GM18861 (cell line): ENCODE measurements around the gene TTC29.
"Not testable (repeated sequence)": the region's sequence is repeated elsewhere in the genome, so short reads cannot be mapped to it uniquely, and the experiment has no call there.

Experiments
- ATAC-seq: cut with Tn5 transposase; IDR thresholded peaks from one replicate; pipeline ENCODE4 v1.9.1; 2021; ENCODE audit not compliant: unreplicated experiment

The TTC29 gene

GRCh38 chr4:146883070-146883469 is 62.6 kb downstream of the TTC29 start:
- ATAC-seq: no peak

- ATAC-seq: no peak
Measured at GRCh38 chr4:146857298-146857697, 88.4 kb downstream of the TTC29 start.

- no peak for ATAC-seq
Measured at GRCh38 chr4:146855761-146856160, 89.9 kb downstream of the TTC29 start.

DNA sequence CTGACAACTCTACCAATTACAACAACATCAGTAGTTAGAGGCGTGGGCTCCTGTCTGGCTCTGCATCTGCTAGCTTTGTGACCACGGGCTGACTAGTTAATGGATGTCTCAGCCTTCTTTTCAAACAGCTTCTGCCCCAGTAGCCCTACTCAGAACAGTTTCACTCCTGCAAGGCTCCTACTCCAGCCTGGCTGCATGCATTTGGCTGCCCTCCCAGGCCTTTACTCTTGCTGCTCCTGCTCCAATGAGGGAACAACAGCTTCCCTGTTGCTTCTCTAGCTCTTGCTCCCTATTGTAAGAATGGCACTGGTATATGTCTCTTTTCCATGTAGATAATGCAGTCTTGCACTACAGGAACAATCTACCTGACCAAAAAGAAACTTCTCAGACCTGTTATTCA is 93.3 kb downstream of the TTC29 start:
- no peak for ATAC-seq

GRCh38 chr4:146847345-146847744 is 98.3 kb downstream of the TTC29 start:
- ATAC-seq: no peak

DNA sequence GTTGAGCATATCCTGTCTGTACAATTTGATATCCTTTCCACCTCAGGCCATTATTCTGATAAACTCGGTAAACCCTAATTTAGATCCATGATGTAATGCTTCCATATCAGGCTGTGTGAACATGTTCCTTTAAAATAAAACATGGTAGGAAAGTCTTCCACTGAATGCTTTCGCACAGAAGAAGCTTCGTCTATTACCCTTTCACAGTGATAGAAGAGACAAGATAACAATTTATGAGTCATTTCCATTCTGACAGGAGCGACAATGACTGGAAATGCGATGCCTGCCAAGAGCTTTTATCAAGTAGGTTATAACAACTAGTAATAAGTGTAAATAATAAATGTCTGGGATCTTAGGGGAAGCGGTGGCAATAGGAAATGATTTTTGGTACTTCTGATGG is 98.8 kb downstream of the TTC29 start:
- ATAC-seq: no peak

- no peak for ATAC-seq
Measured at GRCh38 chr4:146844761-146845160, 100.9 kb downstream of the TTC29 start.

DNA sequence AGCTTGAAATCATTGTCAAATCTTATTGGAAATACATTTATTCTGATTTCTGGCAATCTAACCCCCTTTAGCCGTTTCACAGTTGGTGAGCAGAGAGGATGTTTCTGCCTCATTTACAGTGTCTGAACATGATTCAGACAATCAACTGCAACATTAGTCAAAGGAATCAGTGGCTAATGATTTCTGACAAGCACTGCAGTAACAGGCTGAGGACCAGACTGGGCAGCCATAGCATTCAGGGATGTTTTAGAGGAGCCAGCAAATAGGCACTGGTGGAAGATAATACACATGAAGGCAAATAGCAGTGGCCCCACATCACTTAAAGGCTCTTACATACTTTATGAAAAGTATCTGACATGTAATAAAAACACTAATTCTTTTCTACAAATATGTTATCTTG is 102.8 kb downstream of the TTC29 start:
- ATAC-seq: no peak

DNA sequence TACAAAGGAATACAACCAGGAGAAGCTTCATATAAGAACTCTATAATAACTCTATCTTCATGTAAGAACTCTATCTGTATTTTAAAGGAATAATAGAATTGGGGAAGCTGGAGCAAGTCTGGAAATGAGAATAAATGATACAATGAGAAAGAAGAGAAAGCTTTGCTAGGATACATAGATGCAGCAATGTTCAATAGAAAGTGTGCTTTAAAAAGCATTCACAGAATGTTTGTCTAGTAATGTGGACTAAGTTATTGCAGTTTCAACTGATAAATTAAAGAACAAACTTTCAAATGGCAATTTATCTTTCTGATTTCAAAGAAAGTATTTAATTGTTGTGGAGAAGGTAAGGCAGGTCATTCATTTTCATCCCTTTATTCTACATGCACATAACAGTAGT is 104.9 kb downstream of the TTC29 start:
- no peak for ATAC-seq

DNA sequence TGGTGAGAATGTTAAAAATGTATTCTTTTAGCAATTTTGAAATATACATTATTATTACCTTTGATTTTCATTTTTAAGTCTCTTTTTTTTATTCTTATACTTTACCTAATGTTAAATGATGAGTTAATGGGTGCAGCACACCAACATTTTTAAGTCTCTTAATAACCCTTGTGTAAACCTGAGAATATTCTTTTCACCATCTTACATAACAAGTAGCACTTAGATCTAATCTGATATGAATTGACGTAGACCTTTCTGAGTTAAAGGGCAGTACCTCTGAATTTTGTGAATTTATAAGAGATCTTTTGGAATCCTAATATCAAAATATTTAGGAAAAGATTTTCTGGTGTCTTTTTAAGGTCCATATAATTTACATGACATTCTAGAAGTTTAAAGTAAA is 110.6 kb downstream of the TTC29 start:
- no peak for ATAC-seq

GRCh38 chr4:146834263-146835034 is 111.2 kb downstream of the TTC29 start:
- no peak for ATAC-seq

DNA sequence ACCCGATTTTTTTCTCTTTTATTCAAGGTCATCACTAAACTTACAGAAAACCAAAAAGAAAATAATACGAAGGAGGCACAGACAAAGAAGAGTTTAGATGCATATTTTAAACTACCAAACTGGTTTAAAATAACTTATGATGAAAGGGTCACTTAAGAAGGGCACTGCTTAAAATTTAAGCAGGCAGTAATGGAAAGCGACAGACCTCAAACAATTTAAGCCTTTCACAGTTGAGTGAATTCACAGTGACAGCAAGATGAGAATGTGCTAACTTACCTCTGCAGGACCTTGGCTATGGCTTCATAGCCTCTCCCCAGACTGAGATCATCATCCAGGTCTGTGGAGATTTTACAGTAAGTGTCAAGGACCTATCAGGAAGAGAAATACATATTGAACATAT is 112.1 kb downstream of the TTC29 start:
- no peak for ATAC-seq

- ATAC-seq: not testable (repeated sequence)
Measured at GRCh38 chr4:146822980-146823379, 122.7 kb downstream of the TTC29 start.

GRCh38 chr4:146814750-146815149 is 130.9 kb downstream of the TTC29 start:
- no peak for ATAC-seq

DNA sequence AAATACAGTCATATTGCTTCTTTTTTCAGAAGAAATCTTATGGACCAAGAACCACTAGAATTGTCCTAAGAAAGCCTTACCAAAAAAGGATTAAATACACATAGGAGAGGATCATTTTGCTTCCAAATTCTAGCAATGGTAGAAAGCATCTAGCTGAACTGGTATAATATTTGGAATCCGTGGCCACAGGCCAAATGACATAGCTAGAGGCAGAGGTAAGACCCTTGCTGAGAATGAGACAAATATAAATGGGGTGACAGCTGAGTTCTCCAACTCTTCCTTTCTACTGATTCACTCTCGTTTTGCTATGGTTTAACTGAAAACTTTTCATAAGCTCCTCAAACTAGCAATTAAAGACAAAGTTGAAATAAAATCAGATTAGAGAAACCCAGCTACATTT is 150.0 kb downstream of the TTC29 start:
- no peak for ATAC-seq

GRCh38 chr4:146793727-146794126 is 151.9 kb downstream of the TTC29 start:
- ATAC-seq: no peak

GRCh38 chr4:146791439-146791838 is 154.2 kb downstream of the TTC29 start:
- no peak for ATAC-seq

GRCh38 chr4:146790515-146790914 is 155.1 kb downstream of the TTC29 start:
- no peak for ATAC-seq

- no peak for ATAC-seq
Measured at GRCh38 chr4:146787731-146788130, 157.9 kb downstream of the TTC29 start.

- ATAC-seq: no peak
Measured at GRCh38 chr4:146776691-146777090, 169.0 kb downstream of the TTC29 start.

- no peak for ATAC-seq
Measured at GRCh38 chr4:146763560-146763959, 182.1 kb downstream of the TTC29 start.

GRCh38 chr4:146762016-146762415 is 183.6 kb downstream of the TTC29 start:
- no peak for ATAC-seq

GRCh38 chr4:146742416-146742815 is 203.2 kb downstream of the TTC29 start:
- ATAC-seq: no peak
